ENCODE data around the gene DOK5.

DNA sequence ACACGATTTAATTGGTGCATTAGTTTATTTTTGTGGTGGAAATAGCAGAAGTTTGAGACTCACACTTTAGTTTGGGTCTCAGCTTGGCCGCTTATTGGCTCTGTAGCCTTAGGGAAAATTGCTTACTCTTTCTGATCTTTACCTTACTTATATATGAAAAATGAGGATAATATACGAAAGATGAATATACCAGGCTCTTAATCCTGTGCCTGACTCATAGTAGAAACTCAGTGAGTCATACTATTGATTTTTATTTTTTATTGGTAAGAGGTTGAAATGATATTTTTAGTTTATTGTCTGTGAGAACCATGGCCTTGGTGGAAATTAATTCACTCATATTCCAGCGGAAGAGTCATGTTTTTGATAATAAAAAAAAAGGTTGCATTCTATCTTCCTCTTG is 11.2 kb downstream of the DOK5 start:
- TF ChIP-seq, protein P1, sequence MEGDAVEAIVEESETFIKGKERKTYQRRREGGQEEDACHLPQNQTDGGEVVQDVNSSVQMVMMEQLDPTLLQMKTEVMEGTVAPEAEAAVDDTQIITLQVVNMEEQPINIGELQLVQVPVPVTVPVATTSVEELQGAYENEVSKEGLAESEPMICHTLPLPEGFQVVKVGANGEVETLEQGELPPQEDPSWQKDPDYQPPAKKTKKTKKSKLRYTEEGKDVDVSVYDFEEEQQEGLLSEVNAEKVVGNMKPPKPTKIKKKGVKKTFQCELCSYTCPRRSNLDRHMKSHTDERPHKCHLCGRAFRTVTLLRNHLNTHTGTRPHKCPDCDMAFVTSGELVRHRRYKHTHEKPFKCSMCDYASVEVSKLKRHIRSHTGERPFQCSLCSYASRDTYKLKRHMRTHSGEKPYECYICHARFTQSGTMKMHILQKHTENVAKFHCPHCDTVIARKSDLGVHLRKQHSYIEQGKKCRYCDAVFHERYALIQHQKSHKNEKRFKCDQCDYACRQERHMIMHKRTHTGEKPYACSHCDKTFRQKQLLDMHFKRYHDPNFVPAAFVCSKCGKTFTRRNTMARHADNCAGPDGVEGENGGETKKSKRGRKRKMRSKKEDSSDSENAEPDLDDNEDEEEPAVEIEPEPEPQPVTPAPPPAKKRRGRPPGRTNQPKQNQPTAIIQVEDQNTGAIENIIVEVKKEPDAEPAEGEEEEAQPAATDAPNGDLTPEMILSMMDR (IDR thresholded peaks at IDR 0.05), result no peak
- no peak for TF ChIP-seq ZFX (IDR thresholded peaks at IDR 0.05; ENCODE audit: borderline replicate concordance)

All from 22Rv1 (cell line).